Measurements from ENCODE around the gene PDGFA. TPM values are rescaled to one million over a fixed set of nuclear protein-coding genes. Genes with fewer than 3 reads are reported as not detected.

Gene PDGFA
- polyA plus RNA-seq, 1 donor (not counting 4 experiments of a cell fraction or from before 2014, with no cell fraction given), result 14.8 TPM

DNA sequence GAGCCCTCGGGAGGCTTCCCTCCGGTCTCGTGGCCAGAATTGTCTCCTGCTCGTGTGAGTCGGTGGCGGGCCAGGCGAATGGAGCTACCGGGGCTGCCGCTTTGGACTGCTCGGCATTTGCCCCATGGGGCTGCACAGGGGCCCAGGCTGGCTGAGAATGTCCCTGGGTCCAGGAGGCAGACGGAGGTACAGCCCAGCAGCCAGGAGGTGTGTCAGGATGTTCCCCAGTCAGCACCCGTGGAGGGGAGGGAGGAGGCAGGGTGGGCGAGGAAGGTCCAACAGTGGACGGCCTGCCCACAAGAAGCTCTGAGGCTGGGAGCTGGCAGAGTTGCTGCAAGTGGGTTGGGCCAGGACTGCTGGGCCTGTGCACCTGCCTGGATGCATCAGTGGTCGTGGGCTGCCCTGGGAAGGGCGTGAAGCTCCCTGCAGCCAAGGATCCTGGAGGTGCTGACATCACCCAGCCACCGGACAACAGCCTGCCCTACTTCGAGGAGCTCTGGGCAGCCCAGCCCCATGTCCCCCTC, 46.4 kb downstream of the PDGFA start:
- Histone ChIP-seq H3K79me2 (ENCODE audit: control insufficient read depth, insufficient read depth, low read length) (no peaks in the 10 kb centered on the region), H3K4me1 (ENCODE audit: control insufficient read depth, extremely low read depth, insufficient read depth, low read length) (peaks cover 14% of the 10 kb centered on the region), H2AFZ (ENCODE audit: control insufficient read depth, low read length) (no peak overlapping the region), H3K27ac (ENCODE audit: control insufficient read depth, insufficient read depth, low read length) (no peak overlapping the region), H3K9ac (ENCODE audit: control insufficient read depth, extremely low read depth, insufficient read depth, low read length) (no peak overlapping the region), H3K4me3 (ENCODE audit: control insufficient read depth in 2 of 3, extremely low read depth in 1 of 3, insufficient read depth in 2 of 3, low read depth in 1 of 3, low read length in 3 of 3) (no peak overlapping the region), H3K9me1 (ENCODE audit: control insufficient read depth, extremely low read depth, insufficient read depth, low read length) (no peaks in the 10 kb centered on the region), H3K4me2 (ENCODE audit: control insufficient read depth, extremely low read depth, insufficient read depth, low read depth, low read length) (no peak overlapping the region), H4K20me1 (ENCODE audit: control insufficient read depth, extremely low read depth, insufficient read depth, low read length) (no peaks in the 10 kb centered on the region), H3K27me3 (ENCODE audit: control insufficient read depth, extremely low read depth, insufficient read depth, low read length) (no peaks in the 10 kb centered on the region), H3K9me3 (ENCODE audit: control insufficient read depth, low read depth, low read length) (no peaks in the 10 kb centered on the region), H3K36me3 (ENCODE audit: control insufficient read depth in 2 of 2, extremely low read depth in 1 of 2, insufficient read depth in 2 of 2, low read length in 2 of 2) (no peaks in the 10 kb centered on the region)
- TF ChIP-seq EZH2 (IDR thresholded peaks at IDR 0.05; ENCODE audit: low read length), result no peak
- no peak for TF ChIP-seq CTCF (optimal IDR thresholded peaks at IDR 0.05 in 1 of 3, IDR thresholded peaks at IDR 0.05 in 1 of 3, conservative IDR thresholded peaks at IDR 0.05 in 1 of 3; ENCODE audit: extremely low read depth in 1 of 3, insufficient read depth in 2 of 3, low read length in 3 of 3)
- dilution Hi-C loops (cut with MboI; ENCODE audit: extremely low pct_ligation_motif_present, low sequenced_read_pairs), result no loop called here
- FAIRE-seq (no peak), DNase-seq (ENCODE audit: low read depth, low spot score) (no peak)

DNA sequence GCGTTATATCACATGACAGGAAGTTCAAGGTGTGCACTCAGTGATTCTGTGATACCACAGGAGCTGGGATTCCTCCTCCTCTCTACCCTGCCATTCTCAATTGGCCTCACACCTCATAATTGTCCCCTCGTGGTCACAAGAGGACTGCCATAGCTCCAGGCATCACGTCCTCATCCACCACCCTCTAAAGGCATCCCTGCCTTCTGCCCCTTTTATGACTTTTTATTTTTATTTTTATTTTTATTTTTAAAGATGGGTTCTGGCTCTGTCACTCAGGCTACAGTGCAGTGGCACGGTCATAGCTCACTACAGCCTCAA, 47.0 kb downstream of the PDGFA start:
- Histone ChIP-seq H3K9me1 (ENCODE audit: control insufficient read depth, extremely low read depth, insufficient read depth, low read length) (no peaks in the 10 kb centered on the region), H3K27me3 (ENCODE audit: control insufficient read depth, extremely low read depth, insufficient read depth, low read length) (no peaks in the 10 kb centered on the region), H3K9ac (ENCODE audit: control insufficient read depth, extremely low read depth, insufficient read depth, low read length) (no peak overlapping the region), H4K20me1 (ENCODE audit: control insufficient read depth, extremely low read depth, insufficient read depth, low read length) (no peaks in the 10 kb centered on the region), H3K36me3 (ENCODE audit: control insufficient read depth in 2 of 2, extremely low read depth in 1 of 2, insufficient read depth in 2 of 2, low read length in 2 of 2) (no peaks in the 10 kb centered on the region), H3K79me2 (ENCODE audit: control insufficient read depth, insufficient read depth, low read length) (no peaks in the 10 kb centered on the region), H3K9me3 (ENCODE audit: control insufficient read depth, low read depth, low read length) (no peaks in the 10 kb centered on the region), H3K4me2 (ENCODE audit: control insufficient read depth, extremely low read depth, insufficient read depth, low read depth, low read length) (no peak overlapping the region), H3K4me3 (ENCODE audit: control insufficient read depth in 2 of 3, extremely low read depth in 1 of 3, insufficient read depth in 2 of 3, low read depth in 1 of 3, low read length in 3 of 3) (no peak overlapping the region), H2AFZ (ENCODE audit: control insufficient read depth, low read length) (no peak overlapping the region), H3K27ac (ENCODE audit: control insufficient read depth, insufficient read depth, low read length) (no peak overlapping the region), H3K4me1 (ENCODE audit: control insufficient read depth, extremely low read depth, insufficient read depth, low read length) (peaks cover 14% of the 10 kb centered on the region)
- dilution Hi-C loops (cut with MboI; ENCODE audit: extremely low pct_ligation_motif_present, low sequenced_read_pairs), result no loop called here
- no peak for TF ChIP-seq EZH2 (IDR thresholded peaks at IDR 0.05; ENCODE audit: low read length)
- TF ChIP-seq CTCF (optimal IDR thresholded peaks at IDR 0.05 in 1 of 3, IDR thresholded peaks at IDR 0.05 in 1 of 3, conservative IDR thresholded peaks at IDR 0.05 in 1 of 3; ENCODE audit: extremely low read depth in 1 of 3, insufficient read depth in 2 of 3, low read length in 3 of 3), result no peak
- DNase-seq (ENCODE audit: low read depth, low spot score) (no peak), FAIRE-seq (no peak)
